AG04450 (cell line): ENCODE results near the gene ANKS6. TPM values are rescaled to one million over a fixed set of nuclear protein-coding genes. Genes with fewer than 3 reads are reported as not detected.

Experiments used
- CTCF ChIA-PET: fragments of 300-600, 350-600 bp; formaldehyde crosslinking; extraction: SDS; loops from one replicate; lab custom pipeline; 2022; ENCODE audit warnings: antibody characterized with exemption, inconsistent platforms; lab: Charles Lee
- POLR2A ChIA-PET: fragments of 350-600 bp; formaldehyde crosslinking; extraction: SDS; loops from one replicate; lab custom pipeline; 2021; ENCODE audit warnings: antibody characterized with exemption, inconsistent platforms; lab: Yijun Ruan, JAX
- DNase-seq: peaks from one replicate; pipeline ENCODE4 v3.0.0-alpha.2; 2011; ENCODE audit warnings: low read depth, low spot score
- H3K27ac ChIP-seq: one replicate; pipeline ENCODE4 v1.5.1; 2012; ENCODE audit warnings: low read depth, low read length, control low read depth
- H3K27me3 ChIP-seq: one replicate; pipeline ENCODE4 v1.6.0; 2012; ENCODE audit warnings: low read length; ENCODE audit not compliant: control insufficient read depth, insufficient read depth
- H3K4me3 ChIP-seq: 2 replicates; pipeline ENCODE4 v1.5.1; 2011; ENCODE audit warnings: mild to moderate bottlenecking, low read depth, low read length, control low read depth
- H3K9me3 ChIP-seq: 2 replicates; pipeline ENCODE4 v1.5.1; 2012; ENCODE audit warnings: low read length; ENCODE audit not compliant: control insufficient read depth, insufficient read depth
- CTCF ChIP-seq: IDR thresholded peaks from 2 replicates; pipeline ENCODE4 v1.5.1; 2011; ENCODE audit warnings: low read depth, low read length, control low read depth, inconsistent platforms
- polyA plus RNA-seq: library from polyadenylated mRNA; depleted of rRNA; stranded (reverse); fragments of >200 nt; gene quantifications from 2 replicates; pipeline ENCODE4 v1.2.3, GENCODE V29; 2011

The ANKS6 gene
- polyA plus RNA-seq, 1 experiment: 10.5 TPM

- H3K27ac ChIP-seq: no peak overlapping the region
- CTCF ChIA-PET: no interaction called here
- H3K9me3 ChIP-seq: no peaks in the 10 kb centered on the region
- H3K4me3 ChIP-seq: no peak overlapping the region
- TF ChIP-seq CTCF: no peak
- H3K27me3 ChIP-seq: no peaks in the 10 kb centered on the region
- no peak for DNase-seq
- POLR2A ChIA-PET: no interaction called here
Measured at GRCh38 chr9:98738741-98739140, 57.6 kb downstream of the ANKS6 start.

GRCh38 chr9:98736226-98736625 is 60.1 kb downstream of the ANKS6 start:
- no peak overlapping the region for H3K4me3 ChIP-seq
- no peak for DNase-seq
- H3K9me3 ChIP-seq: no peaks in the 10 kb centered on the region
- TF ChIP-seq CTCF: no peak
- no peaks in the 10 kb centered on the region for H3K27me3 ChIP-seq
- no peak overlapping the region for H3K27ac ChIP-seq
- CTCF ChIA-PET: interaction anchor here (0.9 kb wide), 1 partner anchor 40 kb away, joined by 3 read pairs; no protein-coding TSS in a partner anchor
- POLR2A ChIA-PET: no interaction called here

GRCh38 chr9:98732801-98733200 is 63.6 kb downstream of the ANKS6 start:
- TF ChIP-seq CTCF: no peak
- peaks cover 3% of the 10 kb centered on the region for H3K27me3 ChIP-seq
- POLR2A ChIA-PET: no interaction called here
- no peak for DNase-seq
- H3K9me3 ChIP-seq: no peaks in the 10 kb centered on the region
- no peak overlapping the region for H3K4me3 ChIP-seq
- no peak overlapping the region for H3K27ac ChIP-seq
- CTCF ChIA-PET: interaction anchor here (2.0 kb wide), 1 partner anchor 42 kb away, joined by 8 read pairs; no protein-coding TSS in a partner anchor

- Histone ChIP-seq H3K4me3 (no peak overlapping the region), H3K27me3 (peaks cover 7% of the 10 kb centered on the region), H3K9me3 (no peaks in the 10 kb centered on the region), H3K27ac (no peak overlapping the region)
- DNase-seq: no peak
- no peak for TF ChIP-seq CTCF
- CTCF ChIA-PET: interaction anchor here (1.2 kb wide), 1 partner anchor 44 kb away, joined by 3 read pairs; no protein-coding TSS in a partner anchor
- POLR2A ChIA-PET: no interaction called here
Measured at GRCh38 chr9:98732091-98732490, 64.3 kb downstream of the ANKS6 start.

- Histone ChIP-seq H3K27me3 (peaks cover 9% of the 10 kb centered on the region), H3K4me3 (no peak overlapping the region), H3K27ac (no peak overlapping the region), H3K9me3 (no peaks in the 10 kb centered on the region)
- no peak for TF ChIP-seq CTCF
- no peak for DNase-seq
- CTCF ChIA-PET: interaction anchor here (0.6 kb wide), 1 partner anchor 9 kb away, joined by 8 read pairs; no protein-coding TSS in a partner anchor
- POLR2A ChIA-PET: no interaction called here
Measured at GRCh38 chr9:98730871-98731270, 65.5 kb downstream of the ANKS6 start.
